H1 (cell line): ENCODE results near the gene RREB1.

Experiments used
- CHD2 ChIP-seq: IDR thresholded peaks from 2 replicates; pipeline ENCODE4 v1.6.1; 2012; ENCODE audit warnings: low read length, improper control_type of control experiment
- CTCF ChIP-seq, 3 experiments: IDR thresholded peaks; 1 replicate in 2 of 3; 2 replicates in 1 of 3; pipeline versions ENCODE4 v1.5.1 to v1.6.1; 2011; ENCODE audit warnings: low read length in 3 of 3, mild to moderate bottlenecking in 3 of 3, inconsistent platforms in 2 of 3, low read depth in 1 of 3, moderate library complexity in 1 of 3; ENCODE audit not compliant: insufficient read depth in 1 of 3; ENCODE audit errors: control extremely low read depth in 1 of 3
- E2F6 ChIP-seq: IDR thresholded peaks from 2 replicates; pipeline ENCODE4 v1.6.1; 2012; ENCODE audit warnings: inconsistent platforms
- JUND ChIP-seq: IDR thresholded peaks from 2 replicates; pipeline ENCODE4 v1.6.1; 2011; ENCODE audit warnings: mild to moderate bottlenecking, improper control_type of control experiment, low read length
- NRF1 ChIP-seq: IDR thresholded peaks from 2 replicates; pipeline ENCODE4 v1.6.1; 2011; ENCODE audit warnings: mild to moderate bottlenecking, low read depth, low read length, improper control_type of control experiment
- POLR2A ChIP-seq, 2 experiments: IDR thresholded peaks; 1 replicate in 1 of 2; 2 replicates in 1 of 2; pipeline ENCODE4 v1.6.1; 2011; ENCODE audit warnings: low read depth in 2 of 2, low read length in 2 of 2, mild to moderate bottlenecking in 2 of 2; ENCODE audit errors: control extremely low read depth in 1 of 2
- SIX5 ChIP-seq: IDR thresholded peaks from 2 replicates; pipeline ENCODE4 v1.6.1; 2011; ENCODE audit warnings: mild to moderate bottlenecking, low read depth, low read length
- SRF ChIP-seq: IDR thresholded peaks from 2 replicates; pipeline ENCODE4 v1.6.1; 2011; ENCODE audit warnings: mild to moderate bottlenecking, low read depth, low read length, moderate library complexity

GRCh38 chr6:7114744-7115458 lies 7.1 kb downstream of the RREB1 start:
- TF ChIP-seq CTCF (IDR thresholded peaks at IDR 0.05; ENCODE audit: control extremely low read depth in 1 of 3, insufficient read depth in 1 of 3, low read depth in 1 of 3, low read length in 3 of 3) = no peak
- no peak for TF ChIP-seq CHD2
- no peak for TF ChIP-seq SIX5
- no peak for TF ChIP-seq SRF
- TF ChIP-seq NRF1 = no peak
- no peak for TF ChIP-seq JUND
- no peak for TF ChIP-seq POLR2A (IDR thresholded peaks at IDR 0.05; ENCODE audit: control extremely low read depth in 1 of 2, low read depth in 2 of 2, low read length in 2 of 2)
- no peak for TF ChIP-seq E2F6
